Testis (tissue), 2 donors: Measurements from ENCODE around the gene HLA-DPA1.

Experiments used
- POLR2A ChIP-seq: fragments of 450-650 bp; IDR thresholded peaks from one replicate; pipeline ENCODE4 v1.6.1; 2017; ENCODE audit warnings: antibody characterized with exemption, mild to moderate bottlenecking, moderate library complexity
- TF ChIP-seq, protein P1 (sequence below), 3 experiments: fragments of 450-650 bp in 2 of 3; fragments of 200-600 bp in 1 of 3; sonication (generic) in 1 of 3; IDR thresholded peaks; one replicate each; pipeline ENCODE4 v1.5.1; 2016 to 2019; ENCODE audit warnings: antibody characterized with exemption in 3 of 3, mild to moderate bottlenecking in 2 of 3, moderate library complexity in 1 of 3

DNA sequence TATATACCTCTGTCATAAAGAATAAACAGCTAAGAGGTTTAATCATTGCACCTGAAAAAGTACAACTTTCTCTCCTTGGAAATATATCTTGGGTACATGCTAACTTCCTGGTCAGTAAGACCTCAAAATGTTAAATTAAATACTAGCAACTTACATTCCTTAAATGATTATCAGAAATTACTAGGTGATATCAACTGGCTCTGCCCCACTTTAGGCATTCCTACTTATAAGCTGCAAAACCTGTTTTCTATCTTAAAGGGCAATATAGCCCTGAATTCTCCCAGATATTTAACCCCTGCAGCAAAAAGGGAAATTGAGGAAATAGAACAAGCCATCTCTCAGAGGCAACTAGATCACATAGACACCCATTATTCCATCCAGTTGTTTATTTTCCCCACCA, 20.8 kb downstream of the HLA-DPA1 start:
- TF ChIP-seq POLR2A, result no peak
- TF ChIP-seq, protein P1, sequence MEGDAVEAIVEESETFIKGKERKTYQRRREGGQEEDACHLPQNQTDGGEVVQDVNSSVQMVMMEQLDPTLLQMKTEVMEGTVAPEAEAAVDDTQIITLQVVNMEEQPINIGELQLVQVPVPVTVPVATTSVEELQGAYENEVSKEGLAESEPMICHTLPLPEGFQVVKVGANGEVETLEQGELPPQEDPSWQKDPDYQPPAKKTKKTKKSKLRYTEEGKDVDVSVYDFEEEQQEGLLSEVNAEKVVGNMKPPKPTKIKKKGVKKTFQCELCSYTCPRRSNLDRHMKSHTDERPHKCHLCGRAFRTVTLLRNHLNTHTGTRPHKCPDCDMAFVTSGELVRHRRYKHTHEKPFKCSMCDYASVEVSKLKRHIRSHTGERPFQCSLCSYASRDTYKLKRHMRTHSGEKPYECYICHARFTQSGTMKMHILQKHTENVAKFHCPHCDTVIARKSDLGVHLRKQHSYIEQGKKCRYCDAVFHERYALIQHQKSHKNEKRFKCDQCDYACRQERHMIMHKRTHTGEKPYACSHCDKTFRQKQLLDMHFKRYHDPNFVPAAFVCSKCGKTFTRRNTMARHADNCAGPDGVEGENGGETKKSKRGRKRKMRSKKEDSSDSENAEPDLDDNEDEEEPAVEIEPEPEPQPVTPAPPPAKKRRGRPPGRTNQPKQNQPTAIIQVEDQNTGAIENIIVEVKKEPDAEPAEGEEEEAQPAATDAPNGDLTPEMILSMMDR (IDR thresholded peaks at IDR 0.05), result no peak
